Tibial artery (tissue), 4 donors: ENCODE results near the gene TLL2.

ENCODE experiments used
- DNase-seq, 2 donors: peaks; one replicate each; pipeline ENCODE4 v3.0.0-alpha.2; 2019
- H3K27ac ChIP-seq, 2 donors: fragments of 200-600 bp; sonication (generic) in 1 of 2; 1 replicate in 1 of 2; 2 replicates in 1 of 2; pipeline ENCODE4 v1.5.1; 2018 to 2019; ENCODE audit warnings: mild to moderate bottlenecking in 1 of 2
- H3K27me3 ChIP-seq, 2 donors: fragments of 200-600 bp; sonication (generic) in 1 of 2; one replicate each; pipeline versions ENCODE4 v1.5.1 to v1.6.0; 2016 to 2019
- H3K36me3 ChIP-seq, 3 donors: fragments of 200-600 bp; sonication (generic) in 2 of 3; one replicate each; pipeline ENCODE4 v1.5.1; 2016 to 2019; ENCODE audit warnings: mild to moderate bottlenecking in 2 of 3
- H3K4me1 ChIP-seq, 4 donors: fragments of 200-600 bp; sonication (generic) in 2 of 4; 1 replicate in 3 of 4; 2 replicates in 1 of 4; pipeline ENCODE4 v1.5.1; 2016 to 2019
- H3K4me3 ChIP-seq, 2 donors: fragments of 200-600 bp; sonication (generic) in 1 of 2; 1 replicate in 1 of 2; 2 replicates in 1 of 2; pipeline ENCODE4 v1.5.1; 2018 to 2019; ENCODE audit warnings: mild to moderate bottlenecking in 2 of 2
- H3K9me3 ChIP-seq, 3 donors: fragments of 200-600 bp; sonication (generic) in 1 of 3; one replicate each; pipeline ENCODE4 v1.5.1; 2016 to 2019
- intact Hi-C: fragments of 100-400 bp; cut with DNase I; formaldehyde crosslinking; loops from one replicate; pipeline ENCODE4 v1.15.0; 2023; ENCODE audit warnings: low total_unique reads
- TF ChIP-seq, protein P1 (sequence below), 2 experiments: fragments of 200-600 bp in 1 of 2; fragments of 450-650 bp in 1 of 2; IDR thresholded peaks; one replicate each; pipeline ENCODE4 v1.5.1; 2017 to 2019; ENCODE audit warnings: antibody characterized with exemption in 2 of 2, mild to moderate bottlenecking in 1 of 2, moderate library complexity in 1 of 2

TLL2 gene

DNA sequence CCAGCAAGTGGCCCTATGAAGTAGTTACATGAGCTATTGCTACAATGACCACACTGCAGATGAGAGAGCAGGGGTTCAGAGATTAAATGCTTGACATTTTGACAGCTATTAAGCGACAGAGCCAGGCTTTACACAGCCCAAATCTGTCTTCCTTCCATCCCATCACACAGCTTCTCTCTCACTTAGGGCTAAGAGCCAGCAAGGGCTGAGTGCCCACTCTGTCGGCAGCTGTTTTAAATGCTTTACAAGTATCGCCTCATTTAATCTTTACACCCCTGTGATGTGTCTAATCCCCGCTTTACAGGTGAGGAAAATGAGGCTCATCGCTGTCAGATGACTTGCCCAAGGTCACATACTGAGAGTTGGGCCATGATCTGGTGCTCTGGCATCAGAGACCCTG is 139.7 kb downstream of the TLL2 start:
- peaks cover 0 to 23% of the 10 kb centered on the region in 2 donors for H3K27me3 ChIP-seq
- TF ChIP-seq, protein P1, sequence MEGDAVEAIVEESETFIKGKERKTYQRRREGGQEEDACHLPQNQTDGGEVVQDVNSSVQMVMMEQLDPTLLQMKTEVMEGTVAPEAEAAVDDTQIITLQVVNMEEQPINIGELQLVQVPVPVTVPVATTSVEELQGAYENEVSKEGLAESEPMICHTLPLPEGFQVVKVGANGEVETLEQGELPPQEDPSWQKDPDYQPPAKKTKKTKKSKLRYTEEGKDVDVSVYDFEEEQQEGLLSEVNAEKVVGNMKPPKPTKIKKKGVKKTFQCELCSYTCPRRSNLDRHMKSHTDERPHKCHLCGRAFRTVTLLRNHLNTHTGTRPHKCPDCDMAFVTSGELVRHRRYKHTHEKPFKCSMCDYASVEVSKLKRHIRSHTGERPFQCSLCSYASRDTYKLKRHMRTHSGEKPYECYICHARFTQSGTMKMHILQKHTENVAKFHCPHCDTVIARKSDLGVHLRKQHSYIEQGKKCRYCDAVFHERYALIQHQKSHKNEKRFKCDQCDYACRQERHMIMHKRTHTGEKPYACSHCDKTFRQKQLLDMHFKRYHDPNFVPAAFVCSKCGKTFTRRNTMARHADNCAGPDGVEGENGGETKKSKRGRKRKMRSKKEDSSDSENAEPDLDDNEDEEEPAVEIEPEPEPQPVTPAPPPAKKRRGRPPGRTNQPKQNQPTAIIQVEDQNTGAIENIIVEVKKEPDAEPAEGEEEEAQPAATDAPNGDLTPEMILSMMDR (IDR thresholded peaks at IDR 0.05): no peak
- H3K9me3 ChIP-seq: no peaks in the 10 kb centered on the region
- H3K4me3 ChIP-seq: no peak overlapping the region
- H3K4me1 ChIP-seq: peaks cover 0 to 15% (median 6%) of the 10 kb centered on the region in 4 donors
- no peak for DNase-seq
- no peaks in the 10 kb centered on the region for H3K36me3 ChIP-seq
- H3K27ac ChIP-seq: no peak overlapping the region
- intact Hi-C loops: no loop called here

DNA sequence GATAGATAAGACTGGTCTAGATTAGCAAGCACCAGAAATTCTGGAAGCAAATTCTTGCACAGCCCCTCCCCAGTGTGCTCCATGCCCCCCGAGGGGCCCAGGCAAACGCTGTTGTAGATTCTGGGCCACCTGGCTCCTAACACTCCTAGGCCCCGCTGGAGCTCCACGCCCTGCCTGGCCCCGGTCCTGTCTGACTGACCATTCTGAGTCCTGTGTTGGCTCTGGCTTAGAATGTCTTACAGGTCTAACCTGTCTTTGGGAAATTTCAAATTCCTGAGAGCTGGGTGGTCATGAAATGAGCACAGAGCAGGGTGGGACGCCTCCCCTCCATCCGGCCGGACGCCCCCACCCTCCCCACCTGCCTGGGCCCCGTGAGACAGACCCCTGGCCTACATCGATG is 142.4 kb downstream of the TLL2 start:
- intact Hi-C loops: no loop called here
- H3K9me3 ChIP-seq: no peaks in the 10 kb centered on the region
- H3K4me3 ChIP-seq: no peak overlapping the region
- H3K27me3 ChIP-seq: peaks cover 0 to under 1% of the 10 kb centered on the region in 2 donors
- H3K36me3 ChIP-seq: no peaks in the 10 kb centered on the region
- peaks cover 0 to 25% (median 15%) of the 10 kb centered on the region in 4 donors for H3K4me1 ChIP-seq
- DNase-seq: no peak
- TF ChIP-seq, protein P1 (IDR thresholded peaks at IDR 0.05): no peak
- H3K27ac ChIP-seq: no peak overlapping the region

DNA sequence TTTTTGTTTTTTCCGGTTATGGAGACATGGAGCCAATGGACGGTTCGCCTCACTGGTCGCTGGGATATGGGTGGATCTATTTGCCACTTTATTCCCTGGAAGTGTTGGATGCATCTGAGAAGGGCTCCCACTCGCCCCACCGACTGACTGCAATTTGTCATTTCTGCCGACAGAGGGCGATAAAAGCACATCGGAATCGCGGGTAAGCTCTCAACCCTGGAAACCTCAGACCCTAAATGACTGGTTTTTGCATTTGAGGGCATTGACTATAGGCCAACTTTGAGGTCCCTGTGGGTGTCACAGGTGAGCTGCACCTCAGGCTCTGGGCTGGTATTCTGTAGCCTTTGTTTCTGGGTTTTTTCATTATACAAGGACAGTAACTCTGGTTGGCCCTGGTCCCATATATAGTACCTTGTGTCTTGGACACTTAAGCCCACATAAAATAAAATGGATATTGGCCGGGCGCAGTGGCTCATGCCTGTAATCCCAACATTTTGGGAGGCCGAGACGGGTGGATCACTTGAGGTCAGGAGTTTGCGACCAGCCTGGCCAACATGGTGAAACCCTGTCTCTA is 143.1 kb downstream of the TLL2 start:
- intact Hi-C loops: no loop called here
- Histone ChIP-seq H3K4me1 (peaks cover 0 to 31% (median 15%) of the 10 kb centered on the region in 4 donors), H3K9me3 (no peaks in the 10 kb centered on the region), H3K36me3 (no peaks in the 10 kb centered on the region), H3K4me3 (no peak overlapping the region), H3K27ac (no peak overlapping the region), H3K27me3 (no peaks in the 10 kb centered on the region)
- no peak for DNase-seq
- TF ChIP-seq, protein P1 (IDR thresholded peaks at IDR 0.05): peak; percentile 68 to 75

DNA sequence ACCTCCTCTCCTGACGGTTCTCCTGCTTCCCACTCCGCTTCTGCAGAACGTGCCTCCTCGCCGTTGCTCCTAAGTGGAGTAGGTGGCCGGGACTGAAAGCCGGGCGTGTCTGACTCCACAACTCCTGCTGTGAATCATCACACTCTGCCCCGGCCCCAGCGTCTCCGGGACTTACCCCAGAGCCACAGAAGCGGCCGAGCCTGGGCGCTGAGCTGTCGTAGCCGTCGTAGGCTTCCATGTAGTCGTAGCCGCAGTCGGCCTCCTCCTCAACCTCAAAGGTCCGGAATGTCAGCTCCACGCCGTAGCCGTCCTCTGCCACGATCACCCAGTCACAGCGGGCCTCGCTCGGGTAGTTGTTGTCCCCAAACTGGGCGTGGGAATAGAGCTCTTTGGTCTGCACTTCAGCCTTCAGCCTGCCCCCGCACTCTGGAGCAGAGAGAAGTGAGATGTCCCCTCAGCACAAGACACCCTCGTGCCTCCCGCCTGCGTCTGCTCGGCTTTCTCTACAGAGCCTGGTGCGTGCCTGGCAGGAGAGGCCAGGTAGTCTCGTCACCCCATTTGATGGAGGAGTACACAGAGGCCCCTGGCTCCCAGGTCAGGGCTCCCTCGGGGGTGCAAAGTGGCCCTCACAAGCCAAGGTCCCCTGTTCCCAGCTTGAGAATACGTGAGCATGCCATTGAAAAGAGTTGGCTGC is 143.7 kb downstream of the TLL2 start:
- intact Hi-C loops: no loop called here
- TF ChIP-seq, protein P1 (IDR thresholded peaks at IDR 0.05): no peak
- DNase-seq: no peak
- Histone ChIP-seq H3K9me3 (no peaks in the 10 kb centered on the region), H3K4me1 (peaks cover 0 to 27% (median 12%) of the 10 kb centered on the region in 4 donors), H3K4me3 (no peak overlapping the region), H3K36me3 (no peaks in the 10 kb centered on the region), H3K27ac (no peak overlapping the region), H3K27me3 (no peaks in the 10 kb centered on the region)

DNA sequence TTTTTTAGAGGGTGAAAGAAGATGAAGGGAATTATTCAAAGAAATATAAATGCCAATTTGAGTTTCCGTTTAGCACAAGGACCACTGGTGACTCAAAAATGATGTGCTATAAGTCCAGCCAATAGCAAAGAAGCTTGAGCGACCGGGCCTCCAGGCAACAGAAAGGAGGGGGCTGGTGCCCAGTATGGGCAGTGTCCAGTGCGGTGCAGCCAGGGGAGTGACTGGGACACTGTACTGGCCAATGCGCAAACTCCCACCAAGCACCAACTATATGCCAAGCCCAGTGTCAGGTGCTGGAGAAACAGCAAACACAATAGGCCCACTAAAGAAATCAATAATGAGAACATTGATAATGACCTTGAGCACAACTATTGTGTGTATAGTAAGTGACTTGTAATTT is 144.8 kb downstream of the TLL2 start:
- intact Hi-C loops: no loop called here
- no peaks in the 10 kb centered on the region for H3K9me3 ChIP-seq
- peaks cover 0 to 21% (median 9%) of the 10 kb centered on the region in 4 donors for H3K4me1 ChIP-seq
- no peak overlapping the region for H3K4me3 ChIP-seq
- H3K27me3 ChIP-seq: no peaks in the 10 kb centered on the region
- TF ChIP-seq, protein P1 (IDR thresholded peaks at IDR 0.05): no peak
- no peak for DNase-seq
- no peak overlapping the region for H3K27ac ChIP-seq
- no peaks in the 10 kb centered on the region for H3K36me3 ChIP-seq
